CD4-positive, alpha-beta T cell treated with Interferon gamma for 1 hour (primary cell): ENCODE data around the gene EPB41.
"Not testable (repeated sequence)": the region's sequence is repeated elsewhere in the genome, so short reads cannot be mapped to it uniquely, and the experiment has no call there.

Source experiments
- DNase-seq: peaks from one replicate; pipeline ENCODE4 v3.0.0-alpha.2; 2020

Gene EPB41

GRCh38 chr1:29056256-29056655 lies 141.9 kb downstream of the EPB41 start:
- DNase-seq, result no peak

GRCh38 chr1:29057700-29058099 lies 143.3 kb downstream of the EPB41 start:
- DNase-seq, result no peak

GRCh38 chr1:29062157-29062942 lies 148.0 kb downstream of the EPB41 start:
- no peak for DNase-seq

- no peak for DNase-seq
These were observed 149.7 kb downstream of the EPB41 start for GRCh38 chr1:29064064-29064463.

GRCh38 chr1:29077155-29077554 lies 162.8 kb downstream of the EPB41 start:
- DNase-seq, result no peak

GRCh38 chr1:29079916-29080629 lies 165.7 kb downstream of the EPB41 start:
- DNase-seq, result not testable (repeated sequence)

GRCh38 chr1:29081201-29081600 lies 166.8 kb downstream of the EPB41 start:
- DNase-seq, result no peak

GRCh38 chr1:29082519-29082918 lies 168.2 kb downstream of the EPB41 start:
- DNase-seq, result no peak

GRCh38 chr1:29083317-29084195 lies 169.2 kb downstream of the EPB41 start:
- DNase-seq, result no peak

- DNase-seq, result no peak
These were observed 169.8 kb downstream of the EPB41 start for GRCh38 chr1:29084196-29084521.

GRCh38 chr1:29090937-29091618 lies 176.7 kb downstream of the EPB41 start:
- DNase-seq, result no peak

- DNase-seq, result not testable (repeated sequence)
These were observed 178.3 kb downstream of the EPB41 start for GRCh38 chr1:29092704-29093103.

GRCh38 chr1:29094433-29094832 lies 180.1 kb downstream of the EPB41 start:
- DNase-seq, result no peak

GRCh38 chr1:29094954-29095353 lies 180.6 kb downstream of the EPB41 start:
- no peak for DNase-seq

GRCh38 chr1:29096231-29096886 lies 182.0 kb downstream of the EPB41 start:
- no peak for DNase-seq

GRCh38 chr1:29099286-29099685 lies 184.9 kb downstream of the EPB41 start:
- no peak for DNase-seq

GRCh38 chr1:29100487-29100886 lies 186.1 kb downstream of the EPB41 start:
- DNase-seq, result no peak

GRCh38 chr1:29105822-29106221 lies 191.5 kb downstream of the EPB41 start:
- no peak for DNase-seq

GRCh38 chr1:29108041-29108440 lies 193.7 kb downstream of the EPB41 start:
- not testable (repeated sequence) for DNase-seq

GRCh38 chr1:29112705-29113412 lies 198.5 kb downstream of the EPB41 start:
- DNase-seq, result no peak

- no peak for DNase-seq
These were observed 199.2 kb downstream of the EPB41 start for GRCh38 chr1:29113413-29114117.
